HG03521 (cell line): ENCODE data around the gene TMEM179.

Experiments used
- ATAC-seq: cut with Tn5 transposase; IDR thresholded peaks from one replicate; pipeline ENCODE4 v1.9.1; 2021; ENCODE audit warnings: mild to moderate bottlenecking, moderate library complexity; ENCODE audit not compliant: unreplicated experiment

The TMEM179 gene

GRCh38 chr14:104600141-104600643 lies 4.4 kb downstream of the TMEM179 start:
- ATAC-seq, result no peak

- no peak for ATAC-seq
These were observed 5.1 kb downstream of the TMEM179 start for GRCh38 chr14:104599446-104599845.

GRCh38 chr14:104598910-104599273 lies 5.7 kb downstream of the TMEM179 start:
- no peak for ATAC-seq

- no peak for ATAC-seq
These were observed 6.3 kb downstream of the TMEM179 start for GRCh38 chr14:104598039-104598909.

- ATAC-seq, result no peak
These were observed 7.0 kb downstream of the TMEM179 start for GRCh38 chr14:104597576-104597975.

GRCh38 chr14:104596927-104597351 lies 7.6 kb downstream of the TMEM179 start:
- ATAC-seq, result no peak

- no peak for ATAC-seq
These were observed 8.1 kb downstream of the TMEM179 start for GRCh38 chr14:104596451-104596918.

GRCh38 chr14:104595911-104596450 lies 8.6 kb downstream of the TMEM179 start:
- no peak for ATAC-seq

- no peak for ATAC-seq
These were observed 9.4 kb downstream of the TMEM179 start for GRCh38 chr14:104595116-104595675.

- ATAC-seq, result no peak
These were observed 10.1 kb downstream of the TMEM179 start for GRCh38 chr14:104594310-104595046.

GRCh38 chr14:104593710-104594136 lies 10.8 kb downstream of the TMEM179 start:
- no peak for ATAC-seq

- no peak for ATAC-seq
These were observed 11.3 kb downstream of the TMEM179 start for GRCh38 chr14:104593241-104593701.

GRCh38 chr14:104592785-104593184 lies 11.8 kb downstream of the TMEM179 start:
- no peak for ATAC-seq

GRCh38 chr14:104592292-104592672 lies 12.3 kb downstream of the TMEM179 start:
- ATAC-seq, result no peak

- no peak for ATAC-seq
These were observed 12.9 kb downstream of the TMEM179 start for GRCh38 chr14:104591506-104592291.

- no peak for ATAC-seq
These were observed 13.5 kb downstream of the TMEM179 start for GRCh38 chr14:104591031-104591430.

GRCh38 chr14:104590240-104590965 lies 14.2 kb downstream of the TMEM179 start:
- ATAC-seq, result no peak

- no peak for ATAC-seq
These were observed 15.0 kb downstream of the TMEM179 start for GRCh38 chr14:104589338-104590195.
